DND-41 (cell line): ENCODE data around the gene KRTAP5-6.
"Not testable (repeated sequence)": the region's sequence is repeated elsewhere in the genome, so short reads cannot be mapped to it uniquely, and the experiment has no call there.

ENCODE experiments used
- ATAC-seq: fragments of 200-7000 bp; cut with Tn5 transposase; 3 replicates; pipeline ENCODE4 v1.9.1; 2021; ENCODE audit warnings: low read depth; ENCODE audit not compliant: insufficient read depth
- DNase-seq: peaks from one replicate; pipeline ENCODE4 v3.0.0-alpha.2; 2020
- H2AFZ ChIP-seq: 2 replicates; pipeline ENCODE4 v1.6.0; 2012; ENCODE audit warnings: low read depth, low read length
- H3K27ac ChIP-seq: 2 replicates; pipeline ENCODE4 v1.5.1; 2012; ENCODE audit warnings: low read length, inconsistent platforms
- H3K27me3 ChIP-seq: fragments of 200-600 bp; sonication (generic); 2 replicates; pipeline ENCODE4 v1.6.0; 2012; ENCODE audit warnings: low read length, mild to moderate bottlenecking, inconsistent platforms; ENCODE audit not compliant: insufficient read depth, poor library complexity
- H3K36me3 ChIP-seq: 2 replicates; pipeline ENCODE4 v1.5.1; 2012; ENCODE audit warnings: low read length, inconsistent platforms; ENCODE audit not compliant: insufficient read depth
- H3K4me1 ChIP-seq: 2 replicates; pipeline ENCODE4 v1.5.1; 2012; ENCODE audit warnings: mild to moderate bottlenecking, low read length; ENCODE audit not compliant: insufficient read depth
- H3K4me2 ChIP-seq: 2 replicates; pipeline ENCODE4 v1.6.0; 2012; ENCODE audit warnings: mild to moderate bottlenecking, moderate library complexity, low read length, inconsistent platforms; ENCODE audit not compliant: insufficient read depth
- H3K4me3 ChIP-seq, 2 experiments: fragments of 200-600 bp in 1 of 2; shearing (Covaris generic) in 1 of 2; 2 replicates each; pipeline ENCODE4 v1.5.1; 2012 to 2016; ENCODE audit warnings: inconsistent platforms in 2 of 2, low read length in 2 of 2, mild to moderate bottlenecking in 2 of 2, low read depth in 1 of 2, moderate library complexity in 1 of 2
- H3K79me2 ChIP-seq: 2 replicates; pipeline ENCODE4 v1.6.0; 2012; ENCODE audit warnings: low read length, inconsistent platforms; ENCODE audit not compliant: insufficient read depth
- H3K9ac ChIP-seq: 2 replicates; pipeline ENCODE4 v1.6.0; 2012; ENCODE audit warnings: low read depth, mild to moderate bottlenecking, inconsistent platforms, low read length, moderate library complexity
- H3K9me3 ChIP-seq: 2 replicates; pipeline ENCODE4 v1.5.1; 2012; ENCODE audit warnings: low read length, moderate library complexity, mild to moderate bottlenecking, inconsistent platforms; ENCODE audit not compliant: insufficient read depth, severe bottlenecking
- H4K20me1 ChIP-seq: 2 replicates; pipeline ENCODE4 v1.6.0; 2012; ENCODE audit warnings: low read length; ENCODE audit not compliant: insufficient read depth
- CTCF ChIP-seq: IDR thresholded peaks from 2 replicates; pipeline ENCODE4 v1.5.1; 2012; ENCODE audit warnings: borderline replicate concordance, low read length, moderate library complexity, mild to moderate bottlenecking; ENCODE audit not compliant: poor library complexity, severe bottlenecking; ENCODE audit errors: extremely low read depth
- EZH2 ChIP-seq: IDR thresholded peaks from 3 replicates; pipeline ENCODE4 v1.6.1; 2012; ENCODE audit warnings: borderline replicate concordance, low read depth, mild to moderate bottlenecking, moderate library complexity, low read length, inconsistent platforms; ENCODE audit not compliant: severe bottlenecking

KRTAP5-6 gene

GRCh38 chr11:1660111-1660867, 36.7 kb upstream of the KRTAP5-6 start:
- Histone ChIP-seq H3K9me3 (no peaks in the 10 kb centered on the region), H3K27me3 (peaks cover 9% of the 10 kb centered on the region), H3K4me1 (no peaks in the 10 kb centered on the region), H2AFZ (no peak overlapping the region), H3K4me2 (no peak overlapping the region), H3K9ac (no peak overlapping the region), H3K36me3 (no peaks in the 10 kb centered on the region), H4K20me1 (no peaks in the 10 kb centered on the region), H3K27ac (no peak overlapping the region), H3K4me3 (no peak overlapping the region), H3K79me2 (no peaks in the 10 kb centered on the region)
- TF ChIP-seq EZH2, result no peak
- no peak for TF ChIP-seq CTCF
- DNase-seq (no peak), ATAC-seq (no peak)

GRCh38 chr11:1661454-1662269, 35.3 kb upstream of the KRTAP5-6 start:
- H3K79me2 ChIP-seq, H4K20me1 ChIP-seq, H3K4me2 ChIP-seq, DNase-seq, H3K36me3 ChIP-seq, H3K9me3 ChIP-seq, H3K27me3 ChIP-seq, H3K27ac ChIP-seq, H2AFZ ChIP-seq, H3K4me1 ChIP-seq, ATAC-seq, H3K9ac ChIP-seq, H3K4me3 ChIP-seq: not testable (repeated sequence)

- H3K4me3 ChIP-seq, H3K9ac ChIP-seq, H3K4me1 ChIP-seq, H2AFZ ChIP-seq, H3K9me3 ChIP-seq, H3K36me3 ChIP-seq, H3K4me2 ChIP-seq, DNase-seq, H4K20me1 ChIP-seq, H3K79me2 ChIP-seq, H3K27ac ChIP-seq, ATAC-seq, H3K27me3 ChIP-seq: not testable (repeated sequence)
Observed at GRCh38 chr11:1662699-1663283, 34.2 kb upstream of the KRTAP5-6 start.

DNA sequence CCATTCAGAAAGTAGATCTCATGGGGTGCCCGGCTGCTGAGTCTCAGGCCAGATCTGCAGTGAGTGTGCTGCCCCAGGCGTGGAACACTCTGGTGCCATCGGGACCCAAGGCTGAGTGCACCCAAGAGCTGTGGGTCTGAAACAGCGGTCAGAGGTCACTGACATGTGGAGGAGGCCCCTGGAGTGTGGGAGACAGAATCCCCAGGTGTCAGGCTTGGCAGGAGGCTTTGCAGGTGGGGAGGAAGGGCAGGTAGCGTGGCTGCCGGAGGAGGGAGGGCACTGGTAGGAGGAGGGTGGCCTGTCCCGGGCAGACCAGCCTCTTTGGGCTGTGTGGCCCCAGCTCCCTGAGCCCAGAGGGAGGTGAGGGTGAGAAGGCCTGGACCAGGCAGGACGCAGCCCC, 31.7 kb upstream of the KRTAP5-6 start:
- Histone ChIP-seq H3K9me3 (no peaks in the 10 kb centered on the region), H3K4me1 (no peaks in the 10 kb centered on the region), H3K36me3 (no peaks in the 10 kb centered on the region), H3K4me2 (no peak overlapping the region), H3K27ac (no peak overlapping the region), H4K20me1 (0 out of 2 replicates have a peak, but pooled peaks cover 2% of the 10 kb centered on the region), H3K9ac (no peak overlapping the region), H2AFZ (no peak overlapping the region), H3K4me3 (no peak overlapping the region), H3K27me3 (peaks cover 24% of the 10 kb centered on the region), H3K79me2 (no peaks in the 10 kb centered on the region)
- DNase-seq (no peak), ATAC-seq (no peak)
- TF ChIP-seq CTCF (no peak), EZH2 (no peak)
